Mammary microvascular endothelial cell (primary cell): ENCODE measurements around the gene ITIH6. TPM values are rescaled to one million over a fixed set of nuclear protein-coding genes. Genes with fewer than 3 reads are reported as not detected.

Source experiments
- total RNA-seq: library from RNA; depleted of rRNA; stranded (reverse); fragments of >200 nt; gene quantifications from 2 replicates; pipeline ENCODE4 v1.2.3, GENCODE V29; 2015

Gene ITIH6
- total RNA-seq, result not detected in 2 replicates

GRCh38 chrX:54798137-54798536 lies at the start of gene ITIH6:
Gene ITIH6 (minus strand): TSS chrX:54798255. CDS start chrX:54798210, 45 bp downstream.

GRCh38 chrX:54807524-54808108 lies 9.6 kb upstream of the ITIH6 start, which contains the start of gene MAGED2:
Gene MAGED2 (plus strand): TSS chrX:54807745. CDS start chrX:54809332, 1,587 bp downstream.

Other genes with a start within 250 kb of the ITIH6 start
- gene MAGED2, start 9.5 kb upstream of the ITIH6 start, total RNA-seq, result 120 and 125 TPM in 2 replicates
- gene TRO, start 122.6 kb upstream of the ITIH6 start, total RNA-seq, result 0.84 and 0.87 TPM in 2 replicates
- gene PFKFB1, start 195.9 kb upstream of the ITIH6 start, total RNA-seq, result not detected in 2 replicates
- 17.7 and 18.5 TPM in 2 replicates for gene APEX2, start 202.1 kb upstream of the ITIH6 start, total RNA-seq
- gene ALAS2, start 232.7 kb upstream of the ITIH6 start, total RNA-seq, result not detected in 2 replicates